WTC11 (cell line): ENCODE data around the gene MAPT. TPM values are rescaled to one million over a fixed set of nuclear protein-coding genes. Genes with fewer than 3 reads are reported as not detected.

Experiments used
- ATAC-seq: fragments of 200-7000 bp; cut with Tn5 transposase; 2 replicates; pipeline ENCODE4 v1.10.0; 2021; ENCODE audit warnings: mild to moderate bottlenecking, moderate library complexity
- CTCF ChIA-PET: fragments of 300-600 bp; sonication (Branson Sonifier 250); formaldehyde crosslinking; loops from one replicate; lab custom pipeline; 2021; ENCODE audit warnings: antibody characterized with exemption; lab: Charles Lee
- POLR2A ChIA-PET: fragments of 350-600 bp; sonication (Branson Sonifier 250); formaldehyde crosslinking; loops from one replicate; lab custom pipeline; 2021; ENCODE audit warnings: antibody characterized with exemption; lab: Charles Lee
- DNase-seq: peaks from one replicate; pipeline ENCODE4 v3.0.0; 2021; ENCODE audit warnings: low spot score
- H3K27ac Mint-ChIP-seq: 2 replicates; pipeline ENCODE4 v1.8.0; 2021; ENCODE audit warnings: mixed read lengths
- H3K27me3 Mint-ChIP-seq: 2 replicates; pipeline ENCODE4 v1.8.0; 2021; ENCODE audit warnings: low read depth, mild to moderate bottlenecking, moderate library complexity, mixed read lengths
- H3K36me3 Mint-ChIP-seq: 2 replicates; pipeline ENCODE4 v1.8.0; 2021; ENCODE audit warnings: mixed read lengths
- H3K4me1 Mint-ChIP-seq: 2 replicates; pipeline ENCODE4 v1.8.0; 2022; ENCODE audit warnings: mixed read lengths
- H3K4me3 Mint-ChIP-seq: 2 replicates; pipeline ENCODE4 v1.8.0; 2021; ENCODE audit warnings: mild to moderate bottlenecking, moderate library complexity, mixed read lengths
- H3K9me3 Mint-ChIP-seq: 2 replicates; pipeline ENCODE4 v1.8.0; 2021; ENCODE audit warnings: mixed read lengths
- ATF2 ChIP-seq: sonication (generic); formaldehyde crosslinking; IDR thresholded peaks from 2 replicates; pipeline ENCODE4 v1.8.1; 2022; ENCODE audit warnings: low read depth, missing genetic modification reagents, borderline replicate concordance
- ATF3 ChIP-seq: sonication (generic); formaldehyde crosslinking; conservative IDR thresholded peaks from 2 replicates; pipeline ENCODE4 v1.8.1; 2022; ENCODE audit warnings: mild to moderate bottlenecking, missing genetic modification reagents
- ATF6 ChIP-seq: sonication (generic); formaldehyde crosslinking; IDR thresholded peaks from 2 replicates; pipeline ENCODE4 v1.8.1; 2023; ENCODE audit warnings: mild to moderate bottlenecking, missing genetic modification reagents
- CTCF ChIP-seq: fragments of 200-600 bp; IDR thresholded peaks from 2 replicates; pipeline ENCODE4 v1.8.0; 2022; ENCODE audit warnings: antibody characterized with exemption
- E2F1 ChIP-seq: sonication (generic); formaldehyde crosslinking; IDR thresholded peaks from 2 replicates; pipeline ENCODE4 v1.8.0; 2022; ENCODE audit warnings: mild to moderate bottlenecking, missing genetic modification reagents
- EMX1 ChIP-seq: fragments of 250-450 bp; sonication (Bioruptor Pico); IDR thresholded peaks from 2 replicates; pipeline ENCODE4 v1.8.0; 2021; ENCODE audit warnings: mild to moderate bottlenecking
- FOXK1 ChIP-seq: sonication (generic); formaldehyde crosslinking; IDR thresholded peaks from 2 replicates; pipeline ENCODE4 v1.8.0; 2022; ENCODE audit warnings: mild to moderate bottlenecking, moderate library complexity, missing genetic modification reagents
- GABPB1 ChIP-seq: sonication (generic); formaldehyde crosslinking; IDR thresholded peaks from 2 replicates; pipeline ENCODE4 v1.8.1; 2023; ENCODE audit warnings: mild to moderate bottlenecking, missing genetic modification reagents
- GTF2I ChIP-seq: fragments of 250-450 bp; sonication (Bioruptor Pico); conservative IDR thresholded peaks from 2 replicates; pipeline ENCODE4 v1.4.0; 2021; ENCODE audit warnings: mild to moderate bottlenecking
- HMGXB4 ChIP-seq: sonication (generic); formaldehyde crosslinking; IDR thresholded peaks from 2 replicates; pipeline ENCODE4 v1.8.1; 2023; ENCODE audit warnings: mild to moderate bottlenecking, moderate library complexity, missing genetic modification reagents
- MLX ChIP-seq: sonication (generic); formaldehyde crosslinking; IDR thresholded peaks from 2 replicates; pipeline ENCODE4 v1.8.1; 2023; ENCODE audit warnings: mild to moderate bottlenecking, missing genetic modification reagents, moderate library complexity
- OVOL2 ChIP-seq: fragments of 250-450 bp; sonication (Bioruptor Pico); IDR thresholded peaks from 2 replicates; pipeline ENCODE4 v1.9.0; 2021; ENCODE audit warnings: mild to moderate bottlenecking, borderline replicate concordance
- TEAD1 ChIP-seq: sonication (generic); formaldehyde crosslinking; IDR thresholded peaks from 2 replicates; pipeline ENCODE4 v1.8.0; 2022; ENCODE audit warnings: mild to moderate bottlenecking, missing genetic modification reagents
- TP53 ChIP-seq: sonication (generic); formaldehyde crosslinking; IDR thresholded peaks from 2 replicates; pipeline ENCODE4 v1.8.1; 2023; ENCODE audit warnings: mild to moderate bottlenecking, missing genetic modification reagents
- ZMAT4 ChIP-seq: fragments of 250-450 bp; sonication (Bioruptor Pico); IDR thresholded peaks from 2 replicates; pipeline ENCODE4 v1.9.0; 2021; ENCODE audit warnings: mild to moderate bottlenecking
- ZNF263 ChIP-seq: sonication (generic); formaldehyde crosslinking; IDR thresholded peaks from 2 replicates; pipeline ENCODE4 v1.8.1; 2022; ENCODE audit warnings: low read depth, mild to moderate bottlenecking, moderate library complexity, missing genetic modification reagents
- ZNF281 ChIP-seq: sonication (generic); formaldehyde crosslinking; IDR thresholded peaks from 2 replicates; pipeline ENCODE4 v1.8.0; 2023; ENCODE audit warnings: mild to moderate bottlenecking, missing genetic modification reagents
- total RNA-seq: library from RNA; stranded (reverse); gene quantifications from 3 replicates; pipeline ENCODE4 v1.2.3, GENCODE V29; 2021

Gene MAPT
- total RNA-seq, 1 experiment from 2014 or later, result 2.2 TPM

GRCh38 chr17:45904866-45905265 lies 10.5 kb downstream of the MAPT start (continued):
- TF ChIP-seq E2F1 (CRISPR knock-in tag), result no peak
- no peak for TF ChIP-seq OVOL2 (CRISPR knock-in tag)
- no peak for TF ChIP-seq GTF2I (CRISPR knock-in tag)
- no peak for TF ChIP-seq ATF2 (CRISPR knock-in tag)

- Mint-ChIP-seq H3K27me3 (peaks cover 20% of the 10 kb centered on the region), H3K27ac (no peak overlapping the region), H3K9me3 (no peaks in the 10 kb centered on the region), H3K4me3 (no peak overlapping the region), H3K4me1 (peaks cover 14% of the 10 kb centered on the region), H3K36me3 (no peaks in the 10 kb centered on the region)
- ATAC-seq (no peak; the same call in 1 of the 2 replicates), DNase-seq (no peak)
- POLR2A ChIA-PET, result interaction anchor here (0.6 kb wide), 1 partner anchor 295 kb away, joined by 3 read pairs; no protein-coding TSS in a partner anchor
- no peak for TF ChIP-seq ZMAT4 (CRISPR knock-in tag)
- TF ChIP-seq TP53 (CRISPR knock-in tag), result no peak
- no peak for TF ChIP-seq MLX (CRISPR knock-in tag)
- TF ChIP-seq ATF2 (CRISPR knock-in tag), result no peak
- CTCF ChIA-PET, result interaction anchor here (1.0 to 4.3 kb wide), 4 partner anchors 12 to 266 kb away, joined by 4 to 17 read pairs (median 10); partner anchors contain the start of gene MAPT
These were observed 11.5 kb downstream of the MAPT start for GRCh38 chr17:45905814-45906213.

GRCh38 chr17:45906237-45906636 lies 11.9 kb downstream of the MAPT start:
- CTCF ChIA-PET, result interaction anchor here (1.0 to 4.3 kb wide), 4 partner anchors 12 to 266 kb away, joined by 4 to 17 read pairs (median 10); partner anchors contain the start of gene MAPT
- no peak for ATAC-seq
- no peak for TF ChIP-seq TEAD1 (CRISPR knock-in tag)
- no peak for TF ChIP-seq CTCF
- no peak for TF ChIP-seq ATF6
- TF ChIP-seq ZNF263, result no peak
- TF ChIP-seq ATF3 (CRISPR knock-in tag), result no peak
- TF ChIP-seq EMX1 (CRISPR knock-in tag), result no peak
- TF ChIP-seq GABPB1 (CRISPR knock-in tag), result no peak
- TF ChIP-seq FOXK1, result no peak
- no peak for TF ChIP-seq ZNF281 (CRISPR knock-in tag)
- no peak for TF ChIP-seq OVOL2 (CRISPR knock-in tag)
- TF ChIP-seq HMGXB4 (CRISPR knock-in tag), result no peak

More at GRCh38 chr17:45906237-45906636, 11.9 kb downstream of the MAPT start:
- Mint-ChIP-seq H3K9me3 (no peaks in the 10 kb centered on the region), H3K4me3 (no peak overlapping the region), H3K4me1 (peaks cover 14% of the 10 kb centered on the region), H3K27ac (no peak overlapping the region), H3K27me3 (peaks cover 16% of the 10 kb centered on the region), H3K36me3 (no peaks in the 10 kb centered on the region)
- POLR2A ChIA-PET, result interaction anchor here (0.6 kb wide), 1 partner anchor 294 kb away, joined by 3 read pairs; no protein-coding TSS in a partner anchor
- DNase-seq, result no peak
